Stimulated activated naive CD8-positive, alpha-beta T cell treated with anti-CD3 and anti-CD28 coated beads, Interleukin-15, Interleukin-2, amounts not matched to agents 100 ng/mL and 50 ng/mL, for 24 hours (primary cell): ENCODE data around the gene ASIC3.
A peak's percentile ranks its signal among the peaks of the same experiment; 100 is the strongest.

ENCODE experiments used
- H3K27ac Mint-ChIP-seq: one replicate; pipeline ENCODE4 v1.8.0; 2021; ENCODE audit warnings: mild to moderate bottlenecking, mixed read lengths
- H3K27me3 Mint-ChIP-seq: one replicate; pipeline ENCODE4 v1.8.0; 2021; ENCODE audit warnings: mixed read lengths
- H3K36me3 Mint-ChIP-seq: one replicate; pipeline ENCODE4 v1.8.0; 2021; ENCODE audit warnings: low read depth, mixed read lengths
- H3K4me1 Mint-ChIP-seq: one replicate; pipeline ENCODE4 v1.8.0; 2021; ENCODE audit warnings: low read depth, mixed read lengths
- H3K4me3 Mint-ChIP-seq: one replicate; pipeline ENCODE4 v1.8.0; 2021; ENCODE audit warnings: mild to moderate bottlenecking, mixed read lengths
- H3K9me3 Mint-ChIP-seq: one replicate; pipeline ENCODE4 v1.8.0; 2021; ENCODE audit warnings: mixed read lengths

ASIC3 gene

GRCh38 chr7:151075978-151076426 lies 27.7 kb downstream of the ASIC3 start:
- Mint-ChIP-seq H3K36me3 (peaks cover 41% of the 10 kb centered on the region), H3K4me1 (peaks cover 20% of the 10 kb centered on the region), H3K27me3 (no peaks in the 10 kb centered on the region), H3K4me3 (no peak overlapping the region), H3K9me3 (no peaks in the 10 kb centered on the region), H3K27ac (no peak overlapping the region)

GRCh38 chr7:151076863-151077704 lies 28.8 kb downstream of the ASIC3 start:
- Mint-ChIP-seq H3K27me3 (no peaks in the 10 kb centered on the region), H3K9me3 (no peaks in the 10 kb centered on the region), H3K4me3 (no peak overlapping the region), H3K27ac (no peak overlapping the region), H3K4me1 (peaks cover 27% of the 10 kb centered on the region), H3K36me3 (peaks cover 38% of the 10 kb centered on the region)

GRCh38 chr7:151077705-151078232 lies 29.4 kb downstream of the ASIC3 start:
- no peaks in the 10 kb centered on the region for H3K27me3 Mint-ChIP-seq
- H3K4me3 Mint-ChIP-seq, result peak overlapping the region; percentile 27
- H3K9me3 Mint-ChIP-seq, result no peaks in the 10 kb centered on the region
- peak overlapping the region; percentile 24 for H3K27ac Mint-ChIP-seq
- H3K4me1 Mint-ChIP-seq, result peaks cover 31% of the 10 kb centered on the region
- H3K36me3 Mint-ChIP-seq, result peaks cover 34% of the 10 kb centered on the region

DNA sequence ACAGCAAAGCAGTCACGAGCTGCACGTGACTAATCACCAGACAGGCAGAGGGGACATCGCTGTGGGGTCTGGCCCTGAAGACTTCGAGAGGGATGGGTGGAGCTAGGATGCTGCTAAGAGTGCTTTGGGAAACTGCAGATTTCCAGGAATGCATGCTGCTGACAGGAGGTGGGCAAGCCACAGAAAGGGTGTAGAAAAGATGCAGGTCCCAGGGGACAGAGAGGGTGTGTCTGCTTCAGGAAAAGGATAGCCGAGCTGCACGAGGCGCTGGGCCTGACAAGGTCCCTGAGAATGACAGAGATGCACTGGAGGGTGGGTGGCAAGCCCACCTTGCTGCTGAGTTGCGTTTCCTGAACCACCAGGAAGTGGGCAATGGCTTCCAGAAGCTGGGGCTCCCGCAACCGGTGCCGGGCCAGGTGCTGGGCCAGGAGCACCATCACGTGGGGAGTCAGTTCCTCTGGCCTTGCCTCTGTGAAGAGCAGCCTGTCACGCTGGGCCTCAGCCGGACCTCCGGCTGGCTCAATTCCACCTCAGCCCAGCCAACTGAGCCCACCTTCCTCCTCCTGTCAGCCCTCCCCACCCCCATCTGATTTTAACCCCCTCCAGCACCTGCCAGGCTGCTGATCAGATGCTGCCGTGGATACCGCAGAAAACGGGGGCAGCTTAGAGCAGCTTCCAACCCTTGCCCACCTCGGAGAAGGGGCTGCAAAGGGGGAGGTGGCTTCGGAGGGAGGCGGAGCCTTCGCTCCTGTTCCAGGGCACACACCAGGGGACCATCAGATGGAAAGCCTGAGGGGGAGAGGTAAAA lies 30.1 kb downstream of the ASIC3 start:
- Mint-ChIP-seq H3K27ac (peak overlapping the region; percentile 24), H3K9me3 (no peaks in the 10 kb centered on the region), H3K27me3 (no peaks in the 10 kb centered on the region), H3K4me1 (peaks cover 33% of the 10 kb centered on the region), H3K4me3 (peak overlapping the region; percentile 91), H3K36me3 (peaks cover 34% of the 10 kb centered on the region)

DNA sequence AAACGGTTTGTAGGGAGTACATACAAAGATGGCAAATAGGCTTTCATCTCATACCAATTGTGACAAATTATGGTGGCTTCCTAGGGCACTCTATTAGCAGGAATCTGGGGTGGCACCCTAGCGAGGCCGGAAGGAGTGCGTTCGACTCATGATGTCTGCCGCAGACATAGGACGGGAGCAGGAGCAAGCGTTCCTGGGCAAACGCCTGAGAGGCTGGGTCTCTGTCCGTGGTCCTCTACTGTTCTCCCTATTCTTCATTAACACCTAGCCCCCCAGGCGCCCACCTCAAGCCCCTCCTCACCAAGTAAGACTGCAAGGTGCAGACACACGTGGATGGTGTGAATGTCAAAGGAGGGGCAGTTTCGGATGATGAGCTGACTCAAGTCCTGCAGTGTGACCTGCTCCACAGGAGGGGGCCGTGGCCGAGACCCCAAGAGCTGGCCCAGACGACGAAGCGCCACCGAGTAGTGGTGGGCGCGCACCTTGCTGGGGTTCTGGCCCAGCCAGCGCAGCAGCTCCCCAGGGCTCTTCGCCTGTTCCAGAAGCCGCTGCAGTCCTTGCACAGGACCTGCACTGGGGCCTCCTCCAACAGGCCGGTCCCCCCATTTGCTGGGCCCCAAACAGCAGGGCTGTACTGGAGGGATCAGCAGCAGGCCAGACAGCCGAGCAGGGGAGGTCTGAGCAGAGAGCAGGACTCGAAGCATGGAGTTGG lies 31.0 kb downstream of the ASIC3 start:
- peaks cover 39% of the 10 kb centered on the region for H3K4me1 Mint-ChIP-seq

GRCh38 chr7:151080067-151080521 lies 31.8 kb downstream of the ASIC3 start:
- peaks cover 44% of the 10 kb centered on the region for H3K4me1 Mint-ChIP-seq

More for the DNA sequence above, 31.0 kb downstream of the ASIC3 start:
- Mint-ChIP-seq H3K36me3 (peaks cover 30% of the 10 kb centered on the region), H3K4me3 (peak overlapping the region; percentile 91), H3K27me3 (no peaks in the 10 kb centered on the region), H3K27ac (peak overlapping the region; percentile 80), H3K9me3 (no peaks in the 10 kb centered on the region)

DNA sequence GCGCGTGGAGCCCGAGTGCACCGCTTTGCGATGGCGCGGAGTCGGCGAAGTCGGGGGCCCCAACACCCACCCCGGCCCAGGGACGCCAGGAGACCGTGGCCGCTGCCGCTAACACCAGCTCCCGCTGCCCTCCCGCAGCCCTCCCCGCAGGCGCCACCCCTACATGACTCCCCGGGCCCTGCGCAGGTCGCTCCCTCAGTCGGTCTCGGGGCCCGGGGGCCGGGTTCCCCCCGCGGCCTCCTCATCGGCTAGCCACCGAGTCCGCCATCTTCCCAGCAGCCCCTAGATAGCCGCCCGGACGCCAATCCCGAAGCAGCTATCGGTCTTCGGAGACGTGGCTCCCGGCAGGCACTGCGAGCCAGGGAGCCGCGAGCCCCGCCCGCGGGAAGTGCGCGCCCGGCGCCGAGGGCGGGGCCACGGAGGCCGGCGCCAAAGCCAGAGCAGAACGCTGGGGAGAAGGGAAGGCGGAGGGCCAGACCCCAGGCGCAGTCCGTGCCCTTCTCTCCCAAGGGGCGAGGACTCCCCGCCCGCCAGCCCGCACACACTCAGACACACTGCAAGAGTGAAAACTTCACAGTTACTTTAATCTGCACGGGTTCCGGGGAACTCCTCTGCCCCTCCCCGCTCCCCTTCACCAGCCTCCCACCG lies 32.3 kb downstream of the ASIC3 start, which contains the start of gene FASTK:
Gene FASTK (minus strand): TSS at position 288 of the 648 bp plus-strand sequence. CDS start 43 bp downstream, at position 245.
- Mint-ChIP-seq H3K27ac (peak within 1 kb of the TSS; percentile 80), H3K36me3 (peaks cover 21% of the 10 kb centered on the region), H3K4me1 (peaks cover 49% of the 10 kb centered on the region), H3K27me3 (peaks cover 11% of the 10 kb centered on the region), H3K9me3 (no peaks in the 10 kb centered on the region), H3K4me3 (peak within 1 kb of the TSS; percentile 96)

More at GRCh38 chr7:151080067-151080521, 31.8 kb downstream of the ASIC3 start:
- peak overlapping the region; percentile 80 for H3K27ac Mint-ChIP-seq
- H3K4me3 Mint-ChIP-seq, result peak overlapping the region; percentile 91
- peaks cover 25% of the 10 kb centered on the region for H3K36me3 Mint-ChIP-seq
- no peaks in the 10 kb centered on the region for H3K9me3 Mint-ChIP-seq
- H3K27me3 Mint-ChIP-seq, result peaks cover 6% of the 10 kb centered on the region

DNA sequence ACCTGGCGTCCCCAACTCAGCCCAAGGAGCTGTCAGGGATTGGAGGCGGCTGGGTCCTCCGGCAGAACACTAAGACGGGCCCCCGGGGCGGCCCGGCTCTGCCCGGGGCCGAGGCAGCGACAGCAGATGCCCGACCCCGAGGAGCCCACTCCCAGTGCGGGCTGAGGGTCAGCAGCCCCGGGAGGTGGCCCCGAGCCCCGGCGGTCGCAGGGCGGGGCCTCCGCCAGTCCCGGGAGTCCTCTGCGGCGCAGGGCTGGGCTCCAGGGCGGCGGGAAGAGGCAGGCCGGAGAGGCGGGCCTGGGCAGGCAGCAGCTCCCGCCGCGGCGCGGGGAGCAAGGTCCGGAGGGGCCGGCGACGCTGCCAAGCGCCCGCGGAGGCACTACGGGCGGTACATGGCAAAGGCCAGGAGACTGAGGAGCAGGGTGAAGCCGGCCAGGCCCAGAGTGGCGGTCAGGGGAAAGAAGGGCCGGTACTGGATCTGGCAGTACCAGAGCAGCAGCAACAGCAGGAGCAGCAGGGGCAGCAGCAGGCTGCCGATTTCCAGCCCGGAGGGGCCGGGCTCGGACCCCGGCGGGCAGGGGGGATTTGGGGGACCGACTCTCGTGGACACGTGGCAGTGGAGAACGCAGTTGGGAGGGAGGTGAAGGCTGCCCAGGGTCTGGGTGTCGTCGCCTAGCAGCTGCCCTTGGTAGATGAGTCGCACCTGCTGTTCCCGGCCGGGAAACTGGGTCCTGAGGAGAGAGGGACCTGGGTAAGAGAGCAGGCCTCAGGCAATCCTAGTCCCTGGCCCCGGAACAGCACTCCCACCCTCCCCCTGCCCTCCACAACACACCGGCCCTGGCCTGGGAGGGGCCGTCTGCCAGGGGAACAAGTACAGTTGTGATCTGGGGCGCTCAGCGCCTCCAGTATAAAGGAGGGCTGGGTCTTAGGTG lies 33.1 kb downstream of the ASIC3 start:
- Mint-ChIP-seq H3K9me3 (no peaks in the 10 kb centered on the region), H3K4me3 (peak overlapping the region; percentile 96), H3K27ac (peak overlapping the region; percentile 41), H3K36me3 (peaks cover 14% of the 10 kb centered on the region), H3K27me3 (peaks cover 13% of the 10 kb centered on the region), H3K4me1 (peaks cover 52% of the 10 kb centered on the region)

GRCh38 chr7:151082141-151083070 lies 34.1 kb downstream of the ASIC3 start:
- peaks cover 52% of the 10 kb centered on the region for H3K4me1 Mint-ChIP-seq
- H3K36me3 Mint-ChIP-seq, result peaks cover 13% of the 10 kb centered on the region
- no peaks in the 10 kb centered on the region for H3K9me3 Mint-ChIP-seq

DNA sequence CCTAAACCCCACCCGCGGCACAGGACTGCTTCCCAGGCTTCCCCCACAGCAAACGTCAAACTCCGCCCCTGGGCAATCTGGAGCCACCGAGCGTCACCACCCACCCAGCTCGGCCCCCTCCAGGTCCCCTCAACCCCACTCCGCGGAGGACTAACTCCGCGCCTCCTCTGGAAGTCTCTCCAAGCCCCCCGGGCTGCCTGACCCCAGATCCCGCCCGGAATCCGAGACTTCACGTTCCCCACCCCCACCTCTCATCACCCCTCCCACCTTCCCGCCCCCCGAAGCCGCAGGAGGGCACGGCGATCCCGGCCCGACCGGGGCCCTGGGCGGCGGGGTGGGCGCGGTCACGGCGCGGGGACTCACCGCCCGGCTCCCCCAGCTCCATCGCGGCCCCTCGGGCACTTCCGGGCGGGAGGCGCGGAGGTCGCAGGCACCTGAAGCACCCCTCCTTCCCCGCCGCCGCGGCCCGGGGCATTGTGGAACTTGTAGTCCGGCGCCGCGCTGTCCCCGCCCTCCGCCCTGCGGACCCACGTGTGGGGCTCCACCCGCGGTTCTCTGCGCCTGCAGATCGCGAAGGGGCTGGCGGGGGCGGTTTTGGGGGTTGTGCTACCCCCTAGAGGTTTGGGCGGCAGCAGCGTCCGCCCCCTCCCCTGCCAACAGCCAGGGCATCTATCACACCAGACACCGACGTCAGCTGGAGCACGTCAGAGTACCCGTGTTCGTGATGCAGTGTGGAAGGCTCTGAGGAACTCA lies 34.9 kb downstream of the ASIC3 start, which contains the start of gene TMUB1:
Gene TMUB1 (minus strand): TSS at position 423 of the 753 bp plus-strand sequence. CDS start 930 bp downstream, outside the sequence.
- H3K4me1 Mint-ChIP-seq, result peaks cover 52% of the 10 kb centered on the region
- H3K27me3 Mint-ChIP-seq, result peaks cover 13% of the 10 kb centered on the region
- peaks cover 9% of the 10 kb centered on the region for H3K36me3 Mint-ChIP-seq
- H3K4me3 Mint-ChIP-seq, result peak within 1 kb of the TSS; percentile 96
- no peaks in the 10 kb centered on the region for H3K9me3 Mint-ChIP-seq
- H3K27ac Mint-ChIP-seq, result peak within 1 kb of the TSS; percentile 92

More at GRCh38 chr7:151082141-151083070, 34.1 kb downstream of the ASIC3 start:
- H3K27me3 Mint-ChIP-seq, result peaks cover 13% of the 10 kb centered on the region
- H3K4me3 Mint-ChIP-seq, result peak overlapping the region; percentile 96
- H3K27ac Mint-ChIP-seq, result peak overlapping the region; percentile 92

DNA sequence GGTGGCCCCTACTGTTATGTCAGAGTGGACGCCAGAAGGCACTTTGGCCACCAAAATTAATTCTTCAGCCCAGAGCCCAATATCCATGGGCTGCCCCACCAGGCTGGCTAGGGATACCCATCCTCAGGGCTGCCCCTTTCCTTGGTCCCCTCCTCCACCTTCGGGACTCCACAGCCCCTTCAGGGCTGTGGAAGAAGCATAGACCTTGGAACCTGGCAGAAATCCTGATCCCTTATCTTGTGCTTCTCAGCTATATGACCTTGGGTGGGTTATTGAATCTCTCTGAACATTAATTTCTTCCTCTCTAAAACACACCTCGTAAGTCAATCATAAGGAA lies 35.5 kb downstream of the ASIC3 start:
- Mint-ChIP-seq H3K36me3 (peaks cover 8% of the 10 kb centered on the region), H3K27ac (no peak overlapping the region), H3K9me3 (no peaks in the 10 kb centered on the region), H3K27me3 (peaks cover 13% of the 10 kb centered on the region), H3K4me1 (peaks cover 54% of the 10 kb centered on the region), H3K4me3 (peak overlapping the region; percentile 68)

GRCh38 chr7:151085329-151085690 lies 37.0 kb downstream of the ASIC3 start:
- Mint-ChIP-seq H3K36me3 (peaks cover 7% of the 10 kb centered on the region), H3K27ac (peak overlapping the region; percentile 33), H3K27me3 (peaks cover 16% of the 10 kb centered on the region), H3K9me3 (no peaks in the 10 kb centered on the region), H3K4me1 (peaks cover 49% of the 10 kb centered on the region), H3K4me3 (peak overlapping the region; percentile 78)
